HG02798 (cell line): ENCODE data around the gene ACAD9.

Experiments used
- ATAC-seq: cut with Tn5 transposase; IDR thresholded peaks from one replicate; pipeline ENCODE4 v1.9.1; 2021; ENCODE audit warnings: mild to moderate bottlenecking; ENCODE audit not compliant: unreplicated experiment, poor library complexity

Gene ACAD9

GRCh38 chr3:128932516-128933212, 53.2 kb downstream of the ACAD9 start:
- ATAC-seq, result no peak

- no peak for ATAC-seq
These were observed 53.9 kb downstream of the ACAD9 start for GRCh38 chr3:128933213-128933921.

GRCh38 chr3:128933922-128934253, 54.5 kb downstream of the ACAD9 start:
- no peak for ATAC-seq

- ATAC-seq, result no peak
These were observed 56.5 kb downstream of the ACAD9 start for GRCh38 chr3:128935922-128936321.

GRCh38 chr3:128936341-128936740, 56.9 kb downstream of the ACAD9 start:
- no peak for ATAC-seq

- ATAC-seq, result no peak
These were observed 60.8 kb downstream of the ACAD9 start for GRCh38 chr3:128940252-128940651.

GRCh38 chr3:128942161-128942952, 62.9 kb downstream of the ACAD9 start:
- no peak for ATAC-seq

GRCh38 chr3:128945041-128945877, 65.8 kb downstream of the ACAD9 start:
- no peak for ATAC-seq

- ATAC-seq, result no peak
These were observed 66.4 kb downstream of the ACAD9 start for GRCh38 chr3:128945878-128946175.

- ATAC-seq, result no peak
These were observed 67.0 kb downstream of the ACAD9 start for GRCh38 chr3:128946411-128946810.

GRCh38 chr3:128949158-128949557, 69.7 kb downstream of the ACAD9 start:
- ATAC-seq, result no peak

- no peak for ATAC-seq
These were observed 71.0 kb downstream of the ACAD9 start for GRCh38 chr3:128950223-128950938.

- no peak for ATAC-seq
These were observed 77.0 kb downstream of the ACAD9 start for GRCh38 chr3:128956440-128956839.
